K562 (cell line): ENCODE measurements around the gene TMEM217. TPM values are rescaled to one million over a fixed set of nuclear protein-coding genes. Genes with fewer than 3 reads are reported as not detected.

Experiments
- ATF3 ChIP-seq, 2 experiments: fragments of 450-650 bp in 1 of 2; sonication (generic) in 1 of 2; formaldehyde crosslinking in 1 of 2; IDR thresholded peaks in 1 of 2; conservative IDR thresholded peaks in 1 of 2; 2 replicates each; pipeline versions ENCODE4 v1.6.1 to v1.8.1; 2016 to 2023; ENCODE audit warnings: mild to moderate bottlenecking in 2 of 2, moderate library complexity in 2 of 2, inconsistent platforms in 1 of 2, missing genetic modification reagents in 1 of 2
- BMI1 ChIP-seq: fragments of 150-350 bp; IDR thresholded peaks from 2 replicates; pipeline ENCODE4 v1.6.1; 2014; ENCODE audit warnings: low read length
- FOXO4 ChIP-seq: fragments of 450-650 bp; formaldehyde crosslinking; IDR thresholded peaks from 2 replicates; pipeline ENCODE4 v1.4.0; 2020; ENCODE audit warnings: mild to moderate bottlenecking, moderate library complexity
- HDAC1 ChIP-seq, 2 experiments: fragments of 450-650 bp; IDR thresholded peaks; 2 replicates each; pipeline ENCODE4 v1.6.1; 2016 to 2017; ENCODE audit warnings: inconsistent platforms in 1 of 2, mild to moderate bottlenecking in 1 of 2, moderate library complexity in 1 of 2
- NCOA1 ChIP-seq: fragments of 450-650 bp; IDR thresholded peaks from 2 replicates; pipeline ENCODE4 v1.6.1; 2016; ENCODE audit warnings: low read depth
- SIX5 ChIP-seq, 2 experiments: IDR thresholded peaks; 2 replicates each; pipeline ENCODE4 v1.6.1; 2011; ENCODE audit warnings: low read length in 2 of 2, borderline replicate concordance in 1 of 2, low read depth in 1 of 2, mild to moderate bottlenecking in 1 of 2, moderate library complexity in 1 of 2; ENCODE audit not compliant: insufficient read depth in 1 of 2
- ZBTB33 ChIP-seq: sonication (generic); formaldehyde crosslinking; IDR thresholded peaks from 2 replicates; pipeline ENCODE4 v1.8.1; 2023; ENCODE audit warnings: mild to moderate bottlenecking, missing genetic modification reagents
- ZBTB5 ChIP-seq: fragments of 450-650 bp; IDR thresholded peaks from 2 replicates; pipeline ENCODE4 v1.6.1; 2017; ENCODE audit warnings: antibody characterized with exemption
- ZC3H8 ChIP-seq: fragments of 450-650 bp; IDR thresholded peaks from 2 replicates; pipeline ENCODE4 v1.6.1; 2017
- ZNF174 ChIP-seq: fragments of 250-450 bp; sonication (Bioruptor Pico); IDR thresholded peaks from 2 replicates; pipeline ENCODE4 v1.4.0; 2020; ENCODE audit warnings: mild to moderate bottlenecking
- polyA plus RNA-seq, 8 experiments: library from polyadenylated mRNA; depleted of rRNA in 4 of 8; stranded (reverse) in 5 of 8; unstranded in 3 of 8; fragments of >200 nt; fragmentation: Nextera tagmentation in 2 of 8; fragmentation: Illumina TruSeq in 1 of 8; extraction: Ambion mirVana in 2 of 8; extraction: Trizol in 1 of 8; gene quantifications; 2 replicates each; pipeline versions ENCODE4 v1.2.1 to v1.2.3, GENCODE V29; 2011 to 2014; ENCODE audit warnings: inconsistent platforms in 1 of 8, missing spikeins in 1 of 8
- total RNA-seq, 7 experiments: library from RNA; depleted of rRNA in 6 of 7; stranded (reverse); fragments of >200 nt in 6 of 7; fragmentation: Illumina TruSeq in 2 of 7; extraction: Trizol in 2 of 7; gene quantifications; 2 replicates each; pipeline versions ENCODE4 v1.2.1 to v1.2.3, GENCODE V29; 2011 to 2021; ENCODE audit warnings: low replicate concordance in 1 of 7
- TF ChIP-seq, protein P1 (sequence below): sonication (generic); formaldehyde crosslinking; IDR thresholded peaks from 2 replicates; pipeline ENCODE4 v1.8.0; 2022; ENCODE audit warnings: mild to moderate bottlenecking, missing genetic modification reagents
- TF ChIP-seq, protein P2 (sequence below): fragments of 450-650 bp; IDR thresholded peaks from 2 replicates; pipeline ENCODE4 v1.7.1; 2018; ENCODE audit warnings: mild to moderate bottlenecking, low read depth; ENCODE audit not compliant: partially characterized antibody
- TF ChIP-seq, protein P3 (sequence below): fragments of 250-450 bp; sonication (Bioruptor Pico); IDR thresholded peaks from 2 replicates; pipeline ENCODE4 v1.8.0; 2022; ENCODE audit warnings: inconsistent platforms, mild to moderate bottlenecking, moderate library complexity, borderline replicate concordance

The TMEM217 gene
- total and polyA plus RNA-seq, 9 of the 15 experiments (the other 6 are each of a cell fraction or from before 2014, with no cell fraction given): 1.3 to 8.0 (median 1.9) TPM

DNA sequence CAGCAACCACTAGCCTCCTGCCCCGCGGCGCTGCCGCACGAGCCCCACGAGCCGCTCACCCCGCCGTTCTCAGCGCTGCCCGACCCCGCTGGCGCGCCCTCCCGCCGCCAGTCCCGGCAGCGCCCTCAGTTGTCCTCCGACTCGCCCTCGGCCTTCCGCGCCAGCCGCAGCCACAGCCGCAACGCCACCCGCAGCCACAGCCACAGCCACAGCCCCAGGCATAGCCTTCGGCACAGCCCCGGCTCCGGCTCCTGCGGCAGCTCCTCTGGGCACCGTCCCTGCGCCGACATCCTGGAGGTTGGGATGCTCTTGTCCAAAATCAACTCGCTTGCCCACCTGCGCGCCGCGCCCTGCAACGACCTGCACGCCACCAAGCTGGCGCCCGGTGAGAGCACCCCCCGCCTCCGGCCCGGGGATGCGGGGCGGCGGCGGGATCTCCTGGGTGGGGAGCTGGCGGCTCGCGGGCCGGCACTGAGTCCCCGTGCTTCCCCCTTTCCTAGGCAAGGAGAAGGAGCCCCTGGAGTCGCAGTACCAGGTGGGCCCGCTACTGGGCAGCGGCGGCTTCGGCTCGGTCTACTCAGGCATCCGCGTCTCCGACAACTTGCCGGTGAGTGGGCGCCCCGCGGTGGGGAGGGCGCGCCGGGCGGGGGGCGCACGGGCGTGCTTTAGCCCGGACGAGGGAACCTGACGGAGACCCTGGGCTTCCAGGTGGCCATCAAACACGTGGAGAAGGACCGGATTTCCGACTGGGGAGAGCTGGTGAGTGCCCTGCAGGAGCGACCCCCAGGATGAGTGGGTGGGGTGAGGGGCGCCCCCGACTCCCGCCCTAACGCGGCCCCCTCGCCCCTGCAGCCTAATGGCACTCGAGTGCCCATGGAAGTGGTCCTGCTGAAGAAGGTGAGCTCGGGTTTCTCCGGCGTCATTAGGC is 87.4 kb downstream of the TMEM217 start (continued):
- TF ChIP-seq ZBTB5: no peak
- TF ChIP-seq FOXO4 (CRISPR knock-in tag): no peak
- 0 out of 2 replicates have a peak, but pooled peaks have one; percentile 36 for TF ChIP-seq ZBTB33 (CRISPR knock-in tag)
- TF ChIP-seq SIX5 (IDR thresholded peaks at IDR 0.05; ENCODE audit: borderline replicate concordance in 1 of 2, insufficient read depth in 1 of 2, low read depth in 1 of 2, low read length in 2 of 2): no peak
- TF ChIP-seq ZNF174 (CRISPR knock-in tag): no peak
- TF ChIP-seq, protein P1, sequence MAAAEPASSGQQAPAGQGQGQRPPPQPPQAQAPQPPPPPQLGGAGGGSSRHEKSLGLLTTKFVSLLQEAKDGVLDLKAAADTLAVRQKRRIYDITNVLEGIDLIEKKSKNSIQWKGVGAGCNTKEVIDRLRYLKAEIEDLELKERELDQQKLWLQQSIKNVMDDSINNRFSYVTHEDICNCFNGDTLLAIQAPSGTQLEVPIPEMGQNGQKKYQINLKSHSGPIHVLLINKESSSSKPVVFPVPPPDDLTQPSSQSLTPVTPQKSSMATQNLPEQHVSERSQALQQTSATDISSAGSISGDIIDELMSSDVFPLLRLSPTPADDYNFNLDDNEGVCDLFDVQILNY (CRISPR knock-in tag): no peak
- no peak for TF ChIP-seq BMI1
- no peak for TF ChIP-seq ATF3 (IDR thresholded peaks at IDR 0.05)
- no peak for TF ChIP-seq ATF3 (CRISPR knock-in tag; conservative IDR thresholded peaks at IDR 0.05)
- TF ChIP-seq, protein P2, sequence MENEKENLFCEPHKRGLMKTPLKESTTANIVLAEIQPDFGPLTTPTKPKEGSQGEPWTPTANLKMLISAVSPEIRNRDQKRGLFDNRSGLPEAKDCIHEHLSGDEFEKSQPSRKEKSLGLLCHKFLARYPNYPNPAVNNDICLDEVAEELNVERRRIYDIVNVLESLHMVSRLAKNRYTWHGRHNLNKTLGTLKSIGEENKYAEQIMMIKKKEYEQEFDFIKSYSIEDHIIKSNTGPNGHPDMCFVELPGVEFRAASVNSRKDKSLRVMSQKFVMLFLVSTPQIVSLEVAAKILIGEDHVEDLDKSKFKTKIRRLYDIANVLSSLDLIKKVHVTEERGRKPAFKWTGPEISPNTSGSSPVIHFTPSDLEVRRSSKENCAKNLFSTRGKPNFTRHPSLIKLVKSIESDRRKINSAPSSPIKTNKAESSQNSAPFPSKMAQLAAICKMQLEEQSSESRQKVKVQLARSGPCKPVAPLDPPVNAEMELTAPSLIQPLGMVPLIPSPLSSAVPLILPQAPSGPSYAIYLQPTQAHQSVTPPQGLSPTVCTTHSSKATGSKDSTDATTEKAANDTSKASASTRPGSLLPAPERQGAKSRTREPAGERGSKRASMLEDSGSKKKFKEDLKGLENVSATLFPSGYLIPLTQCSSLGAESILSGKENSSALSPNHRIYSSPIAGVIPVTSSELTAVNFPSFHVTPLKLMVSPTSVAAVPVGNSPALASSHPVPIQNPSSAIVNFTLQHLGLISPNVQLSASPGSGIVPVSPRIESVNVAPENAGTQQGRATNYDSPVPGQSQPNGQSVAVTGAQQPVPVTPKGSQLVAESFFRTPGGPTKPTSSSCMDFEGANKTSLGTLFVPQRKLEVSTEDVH: no peak
- no peak for TF ChIP-seq NCOA1
- TF ChIP-seq HDAC1 (IDR thresholded peaks at IDR 0.05): peak in 1 of 2 experiments; percentile 32; a peak in 1 of 4 replicates
- TF ChIP-seq, protein P3, sequence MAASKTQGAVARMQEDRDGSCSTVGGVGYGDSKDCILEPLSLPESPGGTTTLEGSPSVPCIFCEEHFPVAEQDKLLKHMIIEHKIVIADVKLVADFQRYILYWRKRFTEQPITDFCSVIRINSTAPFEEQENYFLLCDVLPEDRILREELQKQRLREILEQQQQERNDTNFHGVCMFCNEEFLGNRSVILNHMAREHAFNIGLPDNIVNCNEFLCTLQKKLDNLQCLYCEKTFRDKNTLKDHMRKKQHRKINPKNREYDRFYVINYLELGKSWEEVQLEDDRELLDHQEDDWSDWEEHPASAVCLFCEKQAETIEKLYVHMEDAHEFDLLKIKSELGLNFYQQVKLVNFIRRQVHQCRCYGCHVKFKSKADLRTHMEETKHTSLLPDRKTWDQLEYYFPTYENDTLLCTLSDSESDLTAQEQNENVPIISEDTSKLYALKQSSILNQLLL (CRISPR knock-in tag): no peak
- no peak for TF ChIP-seq ZC3H8
